SK-N-SH (cell line): Measurements from ENCODE around the gene HTRA3. TPM values are rescaled to one million over a fixed set of nuclear protein-coding genes. Genes with fewer than 3 reads are reported as not detected.
"Not testable (repeated sequence)": the region's sequence is repeated elsewhere in the genome, so short reads cannot be mapped to it uniquely, and the experiment has no call there.

ENCODE experiments used
- CTCF ChIA-PET: fragments of 300-600, 350-600 bp; formaldehyde crosslinking; extraction: SDS; loops from one replicate; lab custom pipeline; 2021; lab: Yijun Ruan, JAX
- POLR2A ChIA-PET: fragments of 350-600 bp; sonication (Branson Sonifier 250); formaldehyde crosslinking; extraction: SDS; loops from one replicate; lab custom pipeline; 2020; ENCODE audit warnings: antibody characterized with exemption, inconsistent platforms; lab: Yijun Ruan, JAX
- DNase-seq: peaks from one replicate; pipeline ENCODE4 v3.0.0; 2012
- H2AFZ ChIP-seq: fragments of 200-600 bp; sonication (generic); 2 replicates; pipeline ENCODE4 v1.8.1; 2016; ENCODE audit warnings: antibody characterized with exemption, mild to moderate bottlenecking, low read depth
- H3F3A ChIP-seq: fragments of 200-600 bp; sonication (generic); replicated peaks from 2 replicates; pipeline ENCODE3; 2016; ENCODE audit warnings: antibody characterized with exemption, mild to moderate bottlenecking; ENCODE audit not compliant: insufficient read depth
- H3K27ac ChIP-seq, 2 experiments: fragments of 200-500 bp in 1 of 2; fragments of 200-600 bp in 1 of 2; sonication (Bioruptor generic) in 1 of 2; sonication (generic), shearing (Covaris generic) in 1 of 2; 2 replicates each; pipeline versions ENCODE4 v1.5.1 to v1.6.1; 2014 to 2016; ENCODE audit warnings: low read depth in 2 of 2, inconsistent platforms in 1 of 2, low read length in 1 of 2, mild to moderate bottlenecking in 1 of 2, mixed read lengths in 1 of 2
- H3K27me3 ChIP-seq: fragments of 200-600 bp; sonication (generic), shearing (Covaris generic); 2 replicates; pipeline ENCODE4 v1.6.1; 2016; ENCODE audit warnings: mixed run types; ENCODE audit not compliant: insufficient read depth
- H3K36me3 ChIP-seq, 2 experiments: fragments of 200-500 bp in 1 of 2; fragments of 200-600 bp in 1 of 2; sonication (Bioruptor generic) in 1 of 2; sonication (generic) in 1 of 2; replicated peaks in 1 of 2; 2 replicates each; pipeline versions ENCODE3 to v1.5.1; 2014 to 2016; ENCODE audit warnings: low read length in 1 of 2, mild to moderate bottlenecking in 1 of 2; ENCODE audit not compliant: insufficient read depth in 2 of 2, control insufficient read depth in 1 of 2
- H3K4me1 ChIP-seq, 2 experiments: fragments of 200-500 bp in 1 of 2; fragments of 200-600 bp in 1 of 2; sonication (Bioruptor generic) in 1 of 2; sonication (generic), shearing (Covaris generic) in 1 of 2; 2 replicates each; pipeline versions ENCODE4 v1.5.1 to v1.6.1; 2014 to 2016; ENCODE audit warnings: low read depth in 1 of 2, low read length in 1 of 2, mixed run types in 1 of 2; ENCODE audit not compliant: insufficient read depth in 2 of 2, control insufficient read depth in 1 of 2
- H3K4me2 ChIP-seq: fragments of 200-600 bp; sonication (generic), shearing (Covaris generic); 2 replicates; pipeline ENCODE4 v1.6.1; 2017; ENCODE audit warnings: mixed run types
- H3K4me3 ChIP-seq, 2 experiments: fragments of 200-500 bp in 1 of 2; fragments of 200-600 bp in 1 of 2; sonication (Bioruptor generic) in 1 of 2; sonication (generic), shearing (Covaris generic) in 1 of 2; 2 replicates each; pipeline versions ENCODE4 v1.5.1 to v1.8.1; 2014 to 2016; ENCODE audit warnings: low read depth in 2 of 2, inconsistent platforms in 1 of 2, low read length in 1 of 2, mild to moderate bottlenecking in 1 of 2, mixed read lengths in 1 of 2, moderate library complexity in 1 of 2
- H3K79me2 ChIP-seq: fragments of 200-600 bp; sonication (generic); 2 replicates; pipeline ENCODE4 v1.8.1; 2017; ENCODE audit warnings: mild to moderate bottlenecking; ENCODE audit not compliant: insufficient read depth
- H3K9ac ChIP-seq: fragments of 200-600 bp; sonication (generic); 2 replicates; pipeline ENCODE4 v1.6.1; 2017; ENCODE audit warnings: mixed run types
- H3K9me2 ChIP-seq: fragments of 200-600 bp; sonication (generic); 2 replicates; pipeline ENCODE4 v1.6.1; 2017; ENCODE audit warnings: mixed run types
- H3K9me3 ChIP-seq: fragments of 200-600 bp; sonication (generic); 2 replicates; pipeline ENCODE4 v1.6.1; 2017; ENCODE audit warnings: mixed run types, mild to moderate bottlenecking, moderate library complexity
- H4K20me1 ChIP-seq: fragments of 200-600 bp; sonication (generic); 2 replicates; pipeline ENCODE4 v1.6.1; 2017; ENCODE audit warnings: mild to moderate bottlenecking, mixed run types; ENCODE audit not compliant: insufficient read depth
- CHD2 ChIP-seq: fragments of 150-350 bp; IDR thresholded peaks from 2 replicates; pipeline ENCODE4 v1.6.1; 2018; ENCODE audit warnings: low read length; ENCODE audit not compliant: partially characterized antibody
- CTCF ChIP-seq: fragments of 200-600 bp; sonication (generic); IDR thresholded peaks from 2 replicates; pipeline ENCODE4 v1.6.1; 2017; ENCODE audit warnings: antibody characterized with exemption, mild to moderate bottlenecking, moderate library complexity
- GATA2 ChIP-seq: sonication (generic); formaldehyde crosslinking; IDR thresholded peaks from 2 replicates; pipeline ENCODE4 v1.5.0; 2020; ENCODE audit warnings: mild to moderate bottlenecking, missing genetic modification reagents
- MXI1 ChIP-seq: IDR thresholded peaks from 2 replicates; pipeline ENCODE4 v1.6.1; 2012; ENCODE audit warnings: mild to moderate bottlenecking, low read depth, low read length, improper control_type of control experiment
- NFIC ChIP-seq: IDR thresholded peaks from 2 replicates; pipeline ENCODE4 v1.4.0; 2012; ENCODE audit warnings: borderline replicate concordance
- RCOR1 ChIP-seq: fragments of 150-350 bp; IDR thresholded peaks from 2 replicates; pipeline ENCODE4 v1.6.1; 2017; ENCODE audit warnings: antibody characterized with exemption, low read length
- SMC3 ChIP-seq: IDR thresholded peaks from 2 replicates; pipeline ENCODE4 v1.6.1; 2012; ENCODE audit warnings: low read depth, low read length, improper control_type of control experiment
- TCF12 ChIP-seq: IDR thresholded peaks from 2 replicates; pipeline ENCODE4 v1.4.0; 2012
- WGBS: methylation state at CpG from one replicate; pipeline ENCODE4 v1.1.6; 2017; ENCODE audit warnings: low lambda C conversion rate; 5-methylcytosine and 5-hydroxymethylcytosine counted together
- polyA plus RNA-seq, 3 experiments: library from polyadenylated mRNA; depleted of rRNA; stranded (reverse); fragments of >200 nt; gene quantifications; 2 replicates each; pipeline ENCODE4 v1.2.3, GENCODE V29; 2012
- TF ChIP-seq, protein P1 (sequence below): IDR thresholded peaks from 2 replicates; pipeline ENCODE4; 2012

Gene HTRA3
- polyA plus RNA-seq, 1 of the 3 experiments (the other 2 are of a cell fraction): 0.05 TPM

- H3K4me3 ChIP-seq: no peak overlapping the region
- H3K27ac ChIP-seq: no peak overlapping the region
- POLR2A ChIA-PET: no interaction called here
- H3K9ac ChIP-seq: no peak overlapping the region
- no peaks in the 10 kb centered on the region for H3K9me2 ChIP-seq
- CTCF ChIA-PET: interaction anchor here (1.2 kb wide), 1 partner anchor 13 kb away, joined by 4 read pairs; no protein-coding TSS in a partner anchor
- no peak for TF ChIP-seq CTCF
- no peak for TF ChIP-seq RCOR1
- TF ChIP-seq GATA2 (CRISPR knock-in tag): no peak
- H3K27me3 ChIP-seq: no peaks in the 10 kb centered on the region
- 85% methylated on average over 5 of the region's 8 CpGs for WGBS
- no peaks in the 10 kb centered on the region for H3K36me3 ChIP-seq
- DNase-seq: no peak
- no peak overlapping the region for H3K4me2 ChIP-seq
- H3F3A ChIP-seq: no peaks in the 10 kb centered on the region
- 0 out of 2 replicates have a peak, but pooled peaks cover 2% of the 10 kb centered on the region for H3K9me3 ChIP-seq
- peaks cover 0 to 5% of the 10 kb centered on the region in 2 experiments; a peak in 1 of 4 replicates for H3K4me1 ChIP-seq
- no peak overlapping the region for H2AFZ ChIP-seq
- H4K20me1 ChIP-seq: no peaks in the 10 kb centered on the region
- H3K79me2 ChIP-seq: no peaks in the 10 kb centered on the region
Measured at GRCh38 chr4:8340781-8341241, 71.3 kb downstream of the HTRA3 start.

GRCh38 chr4:8341281-8341680 is 71.7 kb downstream of the HTRA3 start:
- H3K4me1 ChIP-seq: not testable (repeated sequence)
- WGBS: 88% methylated on average over 7 of the region's 7 CpGs

DNA sequence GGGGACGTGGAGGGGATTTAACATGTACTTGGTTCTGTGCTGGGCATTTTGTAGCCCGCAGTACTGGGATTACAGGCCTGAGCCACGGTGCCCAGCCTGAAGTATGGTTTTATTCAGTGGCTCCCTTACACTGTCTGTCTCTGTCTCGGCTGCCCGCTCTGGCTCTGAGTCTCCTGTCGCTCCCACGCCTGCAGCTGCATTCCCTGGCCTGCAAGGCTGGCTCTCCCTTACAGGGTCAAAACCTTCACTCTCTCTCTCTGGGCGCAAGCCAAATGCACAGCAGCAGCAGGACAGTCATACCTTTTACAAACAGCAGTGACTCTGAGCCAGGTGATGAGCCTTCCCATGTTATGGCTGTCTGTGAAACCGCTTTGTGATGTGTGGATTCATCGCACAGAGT is 72.1 kb downstream of the HTRA3 start:
- no peak for TF ChIP-seq MXI1
- TF ChIP-seq NFIC: no peak
- TF ChIP-seq TCF12: no peak
- no peak for TF ChIP-seq CHD2
- no peak for TF ChIP-seq SMC3
- TF ChIP-seq, protein P1, sequence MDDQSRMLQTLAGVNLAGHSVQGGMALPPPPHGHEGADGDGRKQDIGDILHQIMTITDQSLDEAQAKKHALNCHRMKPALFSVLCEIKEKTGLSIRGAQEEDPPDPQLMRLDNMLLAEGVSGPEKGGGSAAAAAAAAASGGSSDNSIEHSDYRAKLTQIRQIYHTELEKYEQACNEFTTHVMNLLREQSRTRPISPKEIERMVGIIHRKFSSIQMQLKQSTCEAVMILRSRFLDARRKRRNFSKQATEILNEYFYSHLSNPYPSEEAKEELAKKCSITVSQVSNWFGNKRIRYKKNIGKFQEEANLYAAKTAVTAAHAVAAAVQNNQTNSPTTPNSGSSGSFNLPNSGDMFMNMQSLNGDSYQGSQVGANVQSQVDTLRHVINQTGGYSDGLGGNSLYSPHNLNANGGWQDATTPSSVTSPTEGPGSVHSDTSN: no peak
- TF ChIP-seq, all 33 proteins: peak for 0
- no peak overlapping the region for H3K4me3 ChIP-seq
- H3K79me2 ChIP-seq: no peaks in the 10 kb centered on the region
- no peak overlapping the region for H2AFZ ChIP-seq
- H3F3A ChIP-seq: no peaks in the 10 kb centered on the region
- no peak for DNase-seq
- POLR2A ChIA-PET: no interaction called here
- H3K9me3 ChIP-seq: no peaks in the 10 kb centered on the region
- H3K9me2 ChIP-seq: no peaks in the 10 kb centered on the region
- H3K27me3 ChIP-seq: no peaks in the 10 kb centered on the region
- H4K20me1 ChIP-seq: no peaks in the 10 kb centered on the region
- CTCF ChIA-PET: interaction anchor here (0.8 to 1.7 kb wide), 2 partner anchors 19 to 80 kb away, joined by 3 read pairs; no protein-coding TSS in a partner anchor
- no peak overlapping the region for H3K4me2 ChIP-seq
- no peak overlapping the region for H3K9ac ChIP-seq
- 82% methylated on average over 9 of the region's 10 CpGs for WGBS
- H3K36me3 ChIP-seq: no peaks in the 10 kb centered on the region
- H3K27ac ChIP-seq: no peak overlapping the region
- H3K4me1 ChIP-seq: peaks cover 0 to 7% of the 10 kb centered on the region in 2 experiments; a peak in 1 of 4 replicates

More at GRCh38 chr4:8341281-8341680, 71.7 kb downstream of the HTRA3 start:
- H3K9me2 ChIP-seq, H3K4me3 ChIP-seq, H2AFZ ChIP-seq, POLR2A ChIA-PET, H3K9ac ChIP-seq, H3F3A ChIP-seq, DNase-seq, H3K79me2 ChIP-seq, H4K20me1 ChIP-seq, H3K27me3 ChIP-seq, H3K9me3 ChIP-seq, H3K36me3 ChIP-seq, H3K27ac ChIP-seq, H3K4me2 ChIP-seq: not testable (repeated sequence)
- CTCF ChIA-PET: interaction anchor here (1.2 kb wide), 1 partner anchor 13 kb away, joined by 4 read pairs; no protein-coding TSS in a partner anchor
